Upper lobe of left lung (tissue), 4 donors: ENCODE results near the gene GOT2.
"Not testable (repeated sequence)": the region's sequence is repeated elsewhere in the genome, so short reads cannot be mapped to it uniquely, and the experiment has no call there.

Experiments used
- CTCF ChIP-seq, 6 experiments: fragments of 450-650 bp in 4 of 6; fragments of 200-600 bp in 2 of 6; sonication (generic) in 2 of 6; IDR thresholded peaks; one replicate each; pipeline ENCODE4 v1.5.1; 2016 to 2019; ENCODE audit warnings: antibody characterized with exemption in 6 of 6
- POLR2A ChIP-seq, 4 donors: fragments of 450-650 bp; IDR thresholded peaks; one replicate each; pipeline ENCODE4 v1.5.1; 2016 to 2017; ENCODE audit warnings: antibody characterized with exemption in 4 of 4, mild to moderate bottlenecking in 2 of 4

GRCh38 chr16:58779291-58779690 lies 45.2 kb upstream of the GOT2 start:
- not testable (repeated sequence) for TF ChIP-seq POLR2A, CTCF (IDR thresholded peaks at IDR 0.05)
